ENCODE data around the gene ZNF432.
"Not testable (repeated sequence)": the region's sequence is repeated elsewhere in the genome, so short reads cannot be mapped to it uniquely, and the experiment has no call there.

ZNF432 gene

DNA sequence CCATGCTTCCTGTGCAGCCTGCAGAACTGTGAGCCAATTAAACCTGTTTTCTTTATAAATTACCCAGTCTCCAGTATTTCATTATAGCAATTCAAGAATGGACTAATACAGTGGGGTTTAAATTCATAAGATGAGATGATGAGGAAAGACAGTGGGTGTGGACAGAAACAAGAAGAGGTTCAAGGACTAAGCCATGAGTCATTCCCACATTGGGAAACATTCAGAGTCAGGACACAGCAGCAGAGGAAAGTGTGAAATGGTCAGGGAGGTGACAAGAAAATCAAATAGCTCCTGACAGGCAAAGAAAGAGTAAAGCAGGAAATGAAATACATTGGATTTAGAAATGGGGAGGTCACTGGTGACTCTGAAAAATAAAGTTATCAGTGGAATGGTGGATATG is 37.8 kb upstream of the ZNF432 start:
- no peak overlapping the region for H3K4me3 ChIP-seq (ENCODE audit: low read depth, low read length)
- H3K79me2 ChIP-seq: peaks cover 6% of the 10 kb centered on the region
- no peaks in the 10 kb centered on the region for H3K4me1 ChIP-seq
- no peak overlapping the region for H3K4me2 ChIP-seq (ENCODE audit: low read length)
- TF ChIP-seq, protein P1, sequence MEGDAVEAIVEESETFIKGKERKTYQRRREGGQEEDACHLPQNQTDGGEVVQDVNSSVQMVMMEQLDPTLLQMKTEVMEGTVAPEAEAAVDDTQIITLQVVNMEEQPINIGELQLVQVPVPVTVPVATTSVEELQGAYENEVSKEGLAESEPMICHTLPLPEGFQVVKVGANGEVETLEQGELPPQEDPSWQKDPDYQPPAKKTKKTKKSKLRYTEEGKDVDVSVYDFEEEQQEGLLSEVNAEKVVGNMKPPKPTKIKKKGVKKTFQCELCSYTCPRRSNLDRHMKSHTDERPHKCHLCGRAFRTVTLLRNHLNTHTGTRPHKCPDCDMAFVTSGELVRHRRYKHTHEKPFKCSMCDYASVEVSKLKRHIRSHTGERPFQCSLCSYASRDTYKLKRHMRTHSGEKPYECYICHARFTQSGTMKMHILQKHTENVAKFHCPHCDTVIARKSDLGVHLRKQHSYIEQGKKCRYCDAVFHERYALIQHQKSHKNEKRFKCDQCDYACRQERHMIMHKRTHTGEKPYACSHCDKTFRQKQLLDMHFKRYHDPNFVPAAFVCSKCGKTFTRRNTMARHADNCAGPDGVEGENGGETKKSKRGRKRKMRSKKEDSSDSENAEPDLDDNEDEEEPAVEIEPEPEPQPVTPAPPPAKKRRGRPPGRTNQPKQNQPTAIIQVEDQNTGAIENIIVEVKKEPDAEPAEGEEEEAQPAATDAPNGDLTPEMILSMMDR (IDR thresholded peaks at IDR 0.05): no peak
- no peaks in the 10 kb centered on the region for H3K9me3 ChIP-seq (ENCODE audit: control insufficient read depth, low read length)
- H3K27ac ChIP-seq: no peak overlapping the region
- H2AFZ ChIP-seq: no peak overlapping the region
- H3K27me3 ChIP-seq (ENCODE audit: control insufficient read depth, insufficient read depth, low read length): no peaks in the 10 kb centered on the region
- no peak overlapping the region for H3K9ac ChIP-seq
- H3K36me3 ChIP-seq (ENCODE audit: control insufficient read depth, insufficient read depth, low read length): no peaks in the 10 kb centered on the region

DNA sequence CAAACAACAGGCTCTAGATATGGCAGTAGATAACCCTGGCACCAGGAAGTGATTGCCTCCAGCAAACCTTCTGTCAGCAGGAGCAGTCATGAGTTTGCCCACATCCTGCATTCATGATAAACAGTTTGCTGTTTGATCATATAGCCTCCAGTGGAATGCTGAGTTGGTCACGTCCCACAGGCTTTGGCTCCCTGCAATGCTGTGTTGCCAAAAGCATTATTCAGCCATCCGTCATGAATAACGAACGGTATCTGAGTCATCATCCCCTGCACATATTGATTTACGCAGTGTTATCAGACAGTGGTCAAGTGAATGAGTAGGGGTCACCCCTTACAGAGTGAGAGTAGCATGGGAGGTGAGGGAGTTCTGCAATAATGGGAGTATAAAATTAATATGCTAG is 21.9 kb upstream of the ZNF432 start:
- no peaks in the 10 kb centered on the region for H3K4me1 ChIP-seq
- peaks cover 2% of the 10 kb centered on the region for H3K79me2 ChIP-seq
- no peaks in the 10 kb centered on the region for H3K27me3 ChIP-seq (ENCODE audit: control insufficient read depth, insufficient read depth, low read length)
- no peak overlapping the region for H3K9ac ChIP-seq
- no peak overlapping the region for H3K4me3 ChIP-seq (ENCODE audit: low read depth, low read length)
- H3K36me3 ChIP-seq (ENCODE audit: control insufficient read depth, insufficient read depth, low read length): peaks cover 10% of the 10 kb centered on the region
- no peaks in the 10 kb centered on the region for H3K9me3 ChIP-seq (ENCODE audit: control insufficient read depth, low read length)
- no peak overlapping the region for H3K4me2 ChIP-seq (ENCODE audit: low read length)
- TF ChIP-seq, protein P1 (IDR thresholded peaks at IDR 0.05): no peak
- H3K27ac ChIP-seq: no peak overlapping the region
- H2AFZ ChIP-seq: no peak overlapping the region

DNA sequence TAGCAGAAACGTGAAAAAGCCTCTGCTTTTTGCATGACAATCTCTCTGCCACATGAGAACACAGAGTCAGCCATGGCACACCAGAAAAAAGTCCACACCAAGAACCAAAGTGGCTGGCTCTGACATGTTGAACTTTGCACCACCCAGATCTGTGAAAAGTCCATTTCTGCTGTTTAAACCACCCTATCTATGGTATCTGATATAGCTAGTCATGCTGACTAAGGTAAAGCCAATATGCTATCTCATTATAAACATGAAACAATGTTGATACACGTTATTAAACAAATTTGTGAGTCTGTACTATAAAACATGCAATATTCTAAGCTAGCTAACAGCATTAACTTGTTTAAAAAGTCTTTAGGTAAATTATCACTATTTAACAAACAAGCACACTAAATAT is 21.0 kb upstream of the ZNF432 start:
- TF ChIP-seq, protein P1 (IDR thresholded peaks at IDR 0.05): no peak
- Histone ChIP-seq H3K9ac (no peak overlapping the region), H3K27ac (no peak overlapping the region), H3K4me3 (ENCODE audit: low read depth, low read length) (no peak overlapping the region), H3K79me2 (peaks cover 2% of the 10 kb centered on the region), H2AFZ (no peak overlapping the region), H3K4me2 (ENCODE audit: low read length) (no peak overlapping the region), H3K27me3 (ENCODE audit: control insufficient read depth, insufficient read depth, low read length) (no peaks in the 10 kb centered on the region), H3K36me3 (ENCODE audit: control insufficient read depth, insufficient read depth, low read length) (peaks cover 10% of the 10 kb centered on the region), H3K9me3 (ENCODE audit: control insufficient read depth, low read length) (no peaks in the 10 kb centered on the region), H3K4me1 (no peaks in the 10 kb centered on the region)

DNA sequence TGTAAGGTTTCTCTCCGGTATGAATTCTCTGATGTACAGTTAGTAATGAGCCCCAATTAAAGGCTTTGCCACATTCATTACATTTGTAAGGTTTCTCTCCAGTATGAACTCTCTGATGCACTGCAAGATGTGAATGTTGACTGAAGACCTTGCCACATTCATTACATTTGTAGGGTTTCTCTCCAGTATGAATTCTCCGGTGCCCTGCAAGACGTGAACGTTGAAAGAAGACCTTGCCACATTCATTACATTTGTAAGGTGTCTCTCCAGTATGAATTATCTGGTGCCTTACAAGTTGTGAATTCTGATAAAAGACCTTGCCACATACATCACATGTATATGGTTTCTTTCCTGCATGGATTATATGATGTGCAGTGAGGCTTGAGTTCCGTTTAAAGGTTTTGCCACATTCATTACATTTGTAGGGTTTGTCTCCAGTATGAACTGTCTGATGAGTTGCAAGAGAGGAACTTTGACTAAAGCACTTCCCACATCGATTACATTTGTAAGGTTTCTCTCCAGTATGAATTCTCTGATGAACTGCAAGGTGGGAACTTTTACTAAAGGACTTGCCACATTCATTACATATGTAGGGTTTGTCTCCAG is 17.7 kb upstream of the ZNF432 start:
- Histone ChIP-seq H2AFZ (no peak overlapping the region), H3K79me2 (peaks cover 2% of the 10 kb centered on the region), H3K4me3 (ENCODE audit: low read depth, low read length) (no peak overlapping the region), H3K4me1 (no peaks in the 10 kb centered on the region), H3K4me2 (ENCODE audit: low read length) (no peak overlapping the region), H3K27me3 (ENCODE audit: control insufficient read depth, insufficient read depth, low read length) (no peaks in the 10 kb centered on the region), H3K36me3 (ENCODE audit: control insufficient read depth, insufficient read depth, low read length) (peaks cover 10% of the 10 kb centered on the region), H3K9ac (no peak overlapping the region), H3K27ac (no peak overlapping the region), H3K9me3 (ENCODE audit: control insufficient read depth, low read length) (no peaks in the 10 kb centered on the region)
- TF ChIP-seq, protein P1 (IDR thresholded peaks at IDR 0.05): no peak

DNA sequence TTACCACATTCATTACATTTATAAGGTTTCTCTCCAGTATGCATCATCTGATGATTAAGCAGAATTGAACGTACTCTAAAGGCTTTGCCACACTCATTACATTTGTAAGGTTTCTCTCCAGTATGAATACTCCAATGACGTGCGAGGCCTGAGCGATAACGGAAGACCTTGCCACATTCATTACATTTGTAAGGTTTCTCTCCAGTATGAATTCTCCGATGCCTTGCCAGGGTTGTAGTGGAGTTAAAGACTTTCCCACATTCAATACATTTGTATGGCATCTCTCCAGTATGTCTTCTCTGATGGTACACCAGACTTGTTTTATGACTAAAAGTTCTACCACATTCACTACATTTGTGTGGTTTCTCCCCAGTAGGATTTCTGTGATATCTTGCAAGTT is 16.8 kb upstream of the ZNF432 start:
- no peaks in the 10 kb centered on the region for H3K27me3 ChIP-seq (ENCODE audit: control insufficient read depth, insufficient read depth, low read length)
- no peaks in the 10 kb centered on the region for H3K9me3 ChIP-seq (ENCODE audit: control insufficient read depth, low read length)
- peaks cover 10% of the 10 kb centered on the region for H3K36me3 ChIP-seq (ENCODE audit: control insufficient read depth, insufficient read depth, low read length)

DNA sequence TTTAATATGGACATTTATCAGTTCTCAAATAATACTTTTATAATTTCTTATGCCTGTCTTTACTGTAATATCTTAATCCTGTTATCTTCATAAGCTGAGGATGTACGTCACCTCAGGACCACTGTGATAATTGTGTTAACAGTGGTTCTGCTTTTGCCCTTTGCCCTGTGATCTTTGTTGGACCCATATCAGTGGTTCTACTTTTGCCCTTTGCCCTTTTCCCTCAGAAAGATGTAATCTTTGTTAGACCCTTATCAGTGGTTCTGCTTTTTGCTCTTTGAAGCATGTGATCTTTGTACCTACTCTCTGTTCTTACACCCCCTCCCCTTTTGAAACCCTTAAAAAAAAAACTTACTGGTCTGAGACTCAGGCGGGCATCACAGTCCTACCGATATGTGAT is 7.8 kb upstream of the ZNF432 start:
- not testable (repeated sequence) for H3K4me2 ChIP-seq (ENCODE audit: low read length); H3K9me3 ChIP-seq (ENCODE audit: control insufficient read depth, low read length); H3K27ac ChIP-seq; H3K9ac ChIP-seq; H3K36me3 ChIP-seq (ENCODE audit: control insufficient read depth, insufficient read depth, low read length); H3K4me3 ChIP-seq (ENCODE audit: low read depth, low read length); H2AFZ ChIP-seq; H3K27me3 ChIP-seq (ENCODE audit: control insufficient read depth, insufficient read depth, low read length); H3K79me2 ChIP-seq; H3K4me1 ChIP-seq

More for the DNA sequence above, 16.8 kb upstream of the ZNF432 start:
- Histone ChIP-seq H3K79me2 (no peaks in the 10 kb centered on the region), H3K4me2 (ENCODE audit: low read length) (no peak overlapping the region), H3K27ac (no peak overlapping the region), H3K4me1 (no peaks in the 10 kb centered on the region), H3K9ac (no peak overlapping the region), H3K4me3 (ENCODE audit: low read depth, low read length) (no peak overlapping the region), H2AFZ (no peak overlapping the region)
- TF ChIP-seq, protein P1 (IDR thresholded peaks at IDR 0.05): no peak

DNA sequence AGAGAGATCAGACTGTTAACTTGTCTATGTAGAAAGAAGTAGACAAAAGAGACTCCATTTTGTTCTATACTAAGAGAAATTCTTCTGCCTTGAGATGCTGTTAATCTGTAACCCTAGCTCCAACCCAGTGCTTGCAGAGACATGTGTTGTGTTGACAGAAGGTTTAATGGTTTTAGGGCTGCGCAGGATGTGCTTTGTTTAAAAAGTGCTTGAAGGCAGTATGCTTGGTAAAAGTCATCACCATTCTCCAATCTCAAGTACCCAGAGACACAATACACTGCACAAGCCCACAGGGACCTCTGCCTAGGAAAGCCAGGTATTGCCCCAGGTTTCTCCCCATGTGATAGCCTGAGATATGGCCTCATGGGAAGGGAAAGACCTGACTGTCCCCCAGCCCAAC is 3.1 kb upstream of the ZNF432 start:
- H3K9ac ChIP-seq; H3K36me3 ChIP-seq (ENCODE audit: control insufficient read depth, insufficient read depth, low read length); H3K27me3 ChIP-seq (ENCODE audit: control insufficient read depth, insufficient read depth, low read length); H3K79me2 ChIP-seq; H2AFZ ChIP-seq; H3K9me3 ChIP-seq (ENCODE audit: control insufficient read depth, low read length); H3K27ac ChIP-seq; H3K4me1 ChIP-seq; H3K4me2 ChIP-seq (ENCODE audit: low read length); H3K4me3 ChIP-seq (ENCODE audit: low read depth, low read length): not testable (repeated sequence)

Measured in parathyroid adenoma (tissue), 2 donors.